GM12872 (cell line): ENCODE results near the gene IGF1R.
A peak's percentile ranks its signal among the peaks of the same experiment; 100 is the strongest.

Source experiments
- TF ChIP-seq, protein P1 (sequence below): IDR thresholded peaks from 3 replicates; pipeline ENCODE4 v1.5.1; 2011; ENCODE audit warnings: low read depth, mild to moderate bottlenecking, low read length, moderate library complexity; ENCODE audit not compliant: insufficient read depth

Gene IGF1R

DNA sequence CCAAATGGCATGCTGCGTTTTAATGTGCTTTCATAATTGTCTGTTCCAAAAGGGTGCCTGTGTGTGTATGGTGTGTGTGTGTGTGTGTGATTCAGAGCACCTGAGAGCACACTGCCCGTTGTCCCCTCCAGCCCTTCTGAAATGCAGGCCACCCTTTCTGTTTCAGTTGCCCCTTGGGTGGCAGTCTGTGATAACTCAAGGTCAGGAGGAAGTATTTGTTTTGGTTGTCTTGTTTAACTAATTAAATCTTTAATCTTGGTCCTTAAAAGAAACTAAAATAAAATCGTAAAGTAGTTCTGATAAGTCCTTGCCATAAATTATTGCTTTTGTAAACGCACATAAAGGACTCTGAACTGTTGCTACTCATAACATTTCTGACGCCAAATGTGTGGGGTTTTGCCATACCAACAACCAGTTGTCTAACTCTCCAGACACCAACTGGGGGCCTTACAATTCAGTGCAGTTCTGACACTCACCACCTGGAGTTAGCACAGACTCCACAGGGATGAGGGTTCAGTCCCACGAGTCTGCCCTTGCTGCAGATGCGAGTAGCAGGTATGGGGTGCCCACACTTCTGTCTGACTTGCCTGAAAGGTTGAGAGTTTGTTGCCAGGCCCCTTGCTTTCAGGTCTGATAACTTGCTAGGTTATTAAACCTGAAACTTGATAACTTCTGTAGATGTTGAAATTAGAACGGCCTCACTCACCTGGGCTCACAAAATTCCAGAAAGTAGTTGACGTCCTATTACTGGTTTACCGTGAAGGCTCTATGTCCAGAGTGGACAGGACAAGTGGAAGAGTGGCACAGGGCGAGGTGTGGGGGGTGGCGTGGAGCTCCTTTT lies 157.3 kb downstream of the IGF1R start:
- TF ChIP-seq, protein P1, sequence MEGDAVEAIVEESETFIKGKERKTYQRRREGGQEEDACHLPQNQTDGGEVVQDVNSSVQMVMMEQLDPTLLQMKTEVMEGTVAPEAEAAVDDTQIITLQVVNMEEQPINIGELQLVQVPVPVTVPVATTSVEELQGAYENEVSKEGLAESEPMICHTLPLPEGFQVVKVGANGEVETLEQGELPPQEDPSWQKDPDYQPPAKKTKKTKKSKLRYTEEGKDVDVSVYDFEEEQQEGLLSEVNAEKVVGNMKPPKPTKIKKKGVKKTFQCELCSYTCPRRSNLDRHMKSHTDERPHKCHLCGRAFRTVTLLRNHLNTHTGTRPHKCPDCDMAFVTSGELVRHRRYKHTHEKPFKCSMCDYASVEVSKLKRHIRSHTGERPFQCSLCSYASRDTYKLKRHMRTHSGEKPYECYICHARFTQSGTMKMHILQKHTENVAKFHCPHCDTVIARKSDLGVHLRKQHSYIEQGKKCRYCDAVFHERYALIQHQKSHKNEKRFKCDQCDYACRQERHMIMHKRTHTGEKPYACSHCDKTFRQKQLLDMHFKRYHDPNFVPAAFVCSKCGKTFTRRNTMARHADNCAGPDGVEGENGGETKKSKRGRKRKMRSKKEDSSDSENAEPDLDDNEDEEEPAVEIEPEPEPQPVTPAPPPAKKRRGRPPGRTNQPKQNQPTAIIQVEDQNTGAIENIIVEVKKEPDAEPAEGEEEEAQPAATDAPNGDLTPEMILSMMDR: peak; percentile 33; the same call in 1 of the 3 replicates

DNA sequence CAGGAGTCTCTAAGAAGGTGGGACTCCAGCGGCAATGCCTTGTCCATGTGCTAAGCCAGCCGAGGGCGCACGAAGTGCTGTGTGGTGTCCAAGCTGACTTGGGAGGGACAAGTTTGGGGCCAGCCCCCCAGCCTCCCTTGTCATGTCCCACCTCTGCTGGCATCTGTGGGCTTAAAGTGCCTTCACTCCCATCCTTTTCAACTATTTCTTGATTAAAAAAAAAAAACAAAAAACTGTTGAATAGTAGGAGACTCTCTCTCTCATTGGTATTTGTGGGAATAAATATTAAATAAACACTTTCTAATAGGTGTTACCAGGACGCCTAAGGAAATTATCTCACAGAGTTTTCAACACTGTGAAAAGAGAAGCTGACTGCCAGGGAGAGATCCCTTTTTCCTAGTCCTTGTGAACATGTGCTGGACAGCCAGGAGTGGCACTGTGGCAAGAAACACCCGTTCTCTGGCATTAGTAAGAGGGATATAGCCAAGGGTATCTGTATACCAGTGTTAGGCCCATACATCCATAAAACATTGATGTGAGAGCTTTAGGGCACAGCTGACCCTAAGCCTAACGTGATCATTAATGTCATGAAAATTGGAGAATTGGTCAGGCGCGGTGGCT lies 158.0 kb downstream of the IGF1R start:
- TF ChIP-seq, protein P1: no peak

DNA sequence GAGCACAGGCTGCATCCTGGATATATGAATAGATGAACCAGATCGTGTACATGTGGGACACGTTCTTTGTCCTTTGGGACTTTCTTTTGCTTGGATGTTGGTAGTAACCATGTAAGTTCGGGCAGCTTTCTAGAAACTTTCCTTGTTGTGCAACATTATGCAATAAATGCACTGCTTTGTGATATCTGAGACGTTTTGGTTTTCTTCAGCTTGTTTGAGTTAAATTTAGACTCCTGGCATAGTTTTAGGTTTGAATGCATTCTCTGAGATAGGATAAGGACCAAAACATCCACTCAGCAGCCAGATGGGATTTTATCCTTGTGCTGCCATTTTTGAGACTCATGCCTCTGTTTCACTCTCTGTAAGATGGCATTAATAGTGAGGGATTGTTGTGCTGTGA lies 158.9 kb downstream of the IGF1R start:
- TF ChIP-seq, protein P1: no peak

DNA sequence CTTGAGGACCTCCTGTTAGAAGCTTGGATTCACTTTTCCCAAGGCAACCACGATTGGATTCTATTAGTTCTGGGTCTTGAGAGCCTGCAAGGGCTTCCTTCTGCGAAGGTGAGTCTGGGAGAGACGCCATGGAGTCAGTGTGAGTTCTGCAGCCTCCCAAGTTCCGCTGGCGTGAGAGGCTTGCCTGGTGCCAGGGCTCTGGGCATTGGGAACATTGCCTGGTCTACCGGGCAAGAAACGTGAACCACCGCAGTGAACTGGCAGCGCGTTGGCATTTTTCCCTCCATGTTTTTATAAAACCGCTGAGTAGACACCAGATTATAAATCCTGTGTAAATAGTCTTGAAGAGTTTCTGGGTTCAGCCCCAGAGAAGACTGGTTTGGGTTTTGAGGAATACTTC lies 160.9 kb downstream of the IGF1R start:
- TF ChIP-seq, protein P1: no peak

DNA sequence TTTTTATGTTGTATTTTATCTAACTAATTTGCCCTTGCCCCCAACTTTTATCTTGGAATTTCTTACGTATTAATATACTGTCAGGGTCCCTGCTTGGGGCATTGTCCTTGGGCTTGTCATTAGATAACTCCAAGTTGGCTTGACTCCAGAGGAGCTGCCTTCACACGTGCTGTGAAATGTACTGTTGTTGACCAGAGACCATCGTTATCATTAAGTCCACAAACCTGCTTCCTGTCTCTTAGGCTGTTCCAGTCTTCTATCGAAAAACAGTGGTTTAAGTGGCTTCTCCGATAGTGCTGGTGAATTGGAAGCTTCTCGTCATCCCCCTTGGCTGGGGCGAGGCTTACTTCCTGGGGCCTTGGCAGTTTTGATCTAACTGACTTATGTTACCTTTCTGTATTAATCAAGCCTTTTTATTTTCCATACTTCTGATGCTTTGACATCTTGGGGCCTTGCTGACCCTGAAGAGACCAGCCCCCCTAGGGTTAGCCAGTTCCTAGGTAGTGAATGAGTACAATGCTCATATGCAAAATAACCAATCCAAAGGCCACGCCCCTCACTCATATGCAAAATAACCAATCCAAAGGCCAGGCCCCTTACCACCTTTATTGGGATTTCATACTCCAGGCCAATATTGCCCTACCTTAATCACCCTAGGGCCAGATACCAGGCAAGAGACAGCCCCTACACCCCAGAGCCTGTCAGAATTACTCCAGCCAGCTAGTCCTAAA lies 164.5 kb downstream of the IGF1R start:
- TF ChIP-seq, protein P1: no peak

DNA sequence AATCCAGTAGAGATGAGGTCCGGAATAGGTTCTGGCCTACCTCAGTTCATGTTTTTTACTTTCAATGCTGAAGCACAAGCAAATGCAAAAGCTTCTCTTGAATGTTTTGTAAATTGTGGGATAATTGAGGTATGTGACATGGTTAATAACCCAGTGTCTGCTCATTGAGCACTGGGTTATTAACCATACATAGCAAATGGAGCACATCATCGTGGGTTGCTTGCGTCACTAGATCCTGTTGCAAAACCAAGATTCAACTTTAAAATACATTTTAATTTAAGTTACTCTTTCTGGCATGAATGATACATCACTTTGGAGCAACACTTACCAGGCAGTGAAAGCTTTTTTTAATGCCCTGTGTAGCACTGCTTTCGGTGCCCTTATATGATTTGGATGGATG lies 165.6 kb downstream of the IGF1R start:
- TF ChIP-seq, protein P1: no peak

DNA sequence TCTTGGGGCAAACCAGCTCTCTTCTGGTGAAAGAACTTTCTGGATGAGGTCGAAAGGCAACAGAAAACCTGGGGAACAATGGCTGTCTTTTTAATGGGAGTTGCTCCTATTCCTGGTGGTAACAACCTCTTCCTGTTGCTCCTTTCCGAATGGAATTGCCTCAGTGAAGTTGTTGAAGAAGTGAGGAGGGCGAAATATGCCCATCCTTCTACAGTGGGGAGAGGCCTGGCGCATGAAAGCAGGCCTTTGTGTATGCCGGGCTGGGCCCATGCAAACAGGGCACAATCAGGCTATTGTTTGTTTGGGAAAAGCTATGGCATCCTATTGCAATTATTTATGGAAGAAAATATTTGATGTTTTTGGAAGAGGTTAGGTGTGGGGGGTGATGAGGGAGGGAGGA lies 166.9 kb downstream of the IGF1R start:
- TF ChIP-seq, protein P1: no peak
